ENCODE results near the gene WBP1L. TPM values are rescaled to one million over a fixed set of nuclear protein-coding genes. Genes with fewer than 3 reads are reported as not detected.

WBP1L gene
- total RNA-seq, 4 donors from 2014 or later: 89.4 to 191 (median 158) TPM

GRCh38 chr10:102795453-102796406 lies 52.0 kb downstream of the WBP1L start:
- H3K4me3 ChIP-seq: no peak overlapping the region
- peaks cover 0 to 13% (median 0%) of the 10 kb centered on the region in 3 donors for H3K36me3 ChIP-seq
- H3K4me1 ChIP-seq: peaks cover 0 to 99% (median 82%) of the 10 kb centered on the region in 4 donors
- H3K9me3 ChIP-seq: no peaks in the 10 kb centered on the region
- no peak for DNase-seq (ENCODE audit: low spot score in 2 of 2)
- no peak for TF ChIP-seq CTCF (IDR thresholded peaks at IDR 0.05)
- no peak for TF ChIP-seq POLR2A (IDR thresholded peaks at IDR 0.05)
- no peak for TF ChIP-seq EP300 (IDR thresholded peaks at IDR 0.05)
- WGBS, 2 donors: 42 to 48% methylated on average over 15 of the region's 15 CpGs
- peak overlapping the region; percentile 60 to 90 (median 82) for H3K27ac ChIP-seq
- H3K27me3 ChIP-seq: no peaks in the 10 kb centered on the region

GRCh38 chr10:102796407-102797176 lies 52.8 kb downstream of the WBP1L start:
- no peak overlapping the region for H3K4me3 ChIP-seq
- 8 to 14% methylated on average over 9 of the region's 9 CpGs for WGBS, 2 donors
- no peaks in the 10 kb centered on the region for H3K9me3 ChIP-seq
- H3K36me3 ChIP-seq: peaks cover 0 to 13% (median 0%) of the 10 kb centered on the region in 3 donors
- peaks cover 0 to 100% (median 86%) of the 10 kb centered on the region in 4 donors for H3K4me1 ChIP-seq
- peak; percentile 81 to 85 for DNase-seq (ENCODE audit: low spot score in 2 of 2)
- peak; percentile 51 to 56 for TF ChIP-seq POLR2A (IDR thresholded peaks at IDR 0.05)
- peak; percentile 82 to 93 for TF ChIP-seq EP300 (IDR thresholded peaks at IDR 0.05)
- TF ChIP-seq CTCF (IDR thresholded peaks at IDR 0.05): peak in 1 of 5 experiments; percentile 14
- H3K27ac ChIP-seq: peak overlapping the region; percentile 60 to 90 (median 82)
- no peaks in the 10 kb centered on the region for H3K27me3 ChIP-seq

- Histone ChIP-seq H3K9me3 (no peaks in the 10 kb centered on the region), H3K27ac (peak overlapping the region; percentile 37 to 90 (median 81)), H3K4me3 (no peak overlapping the region), H3K36me3 (peaks cover 0 to 13% (median 0%) of the 10 kb centered on the region in 3 donors), H3K4me1 (peaks cover 0 to 93% (median 79%) of the 10 kb centered on the region in 4 donors), H3K27me3 (no peaks in the 10 kb centered on the region)
- no peak for DNase-seq (ENCODE audit: low spot score in 2 of 2)
- 36 to 39% methylated on average over 8 of the region's 8 CpGs for WGBS, 2 donors
- TF ChIP-seq EP300 (IDR thresholded peaks at IDR 0.05) (no peak), CTCF (IDR thresholded peaks at IDR 0.05) (no peak), POLR2A (IDR thresholded peaks at IDR 0.05) (no peak)
Measured at GRCh38 chr10:102799691-102800471, 56.1 kb downstream of the WBP1L start.

GRCh38 chr10:102800611-102801335 lies 57.0 kb downstream of the WBP1L start:
- no peaks in the 10 kb centered on the region for H3K9me3 ChIP-seq
- 53 to 58% methylated on average over 10 of the region's 10 CpGs for WGBS, 2 donors
- DNase-seq (ENCODE audit: low spot score in 2 of 2): no peak
- no peaks in the 10 kb centered on the region for H3K27me3 ChIP-seq
- H3K27ac ChIP-seq: peak overlapping the region; percentile 37 to 90 (median 81)
- H3K36me3 ChIP-seq: peaks cover 0 to 13% (median 0%) of the 10 kb centered on the region in 3 donors
- H3K4me3 ChIP-seq: no peak overlapping the region
- peak in 1 of 2 donors; percentile 49 for TF ChIP-seq EP300 (IDR thresholded peaks at IDR 0.05)
- TF ChIP-seq CTCF (IDR thresholded peaks at IDR 0.05): no peak
- H3K4me1 ChIP-seq: peaks cover 0 to 93% (median 70%) of the 10 kb centered on the region in 4 donors

Data from tibial nerve (tissue), 4 donors.